ENCODE results near the gene CFAP299.

DNA sequence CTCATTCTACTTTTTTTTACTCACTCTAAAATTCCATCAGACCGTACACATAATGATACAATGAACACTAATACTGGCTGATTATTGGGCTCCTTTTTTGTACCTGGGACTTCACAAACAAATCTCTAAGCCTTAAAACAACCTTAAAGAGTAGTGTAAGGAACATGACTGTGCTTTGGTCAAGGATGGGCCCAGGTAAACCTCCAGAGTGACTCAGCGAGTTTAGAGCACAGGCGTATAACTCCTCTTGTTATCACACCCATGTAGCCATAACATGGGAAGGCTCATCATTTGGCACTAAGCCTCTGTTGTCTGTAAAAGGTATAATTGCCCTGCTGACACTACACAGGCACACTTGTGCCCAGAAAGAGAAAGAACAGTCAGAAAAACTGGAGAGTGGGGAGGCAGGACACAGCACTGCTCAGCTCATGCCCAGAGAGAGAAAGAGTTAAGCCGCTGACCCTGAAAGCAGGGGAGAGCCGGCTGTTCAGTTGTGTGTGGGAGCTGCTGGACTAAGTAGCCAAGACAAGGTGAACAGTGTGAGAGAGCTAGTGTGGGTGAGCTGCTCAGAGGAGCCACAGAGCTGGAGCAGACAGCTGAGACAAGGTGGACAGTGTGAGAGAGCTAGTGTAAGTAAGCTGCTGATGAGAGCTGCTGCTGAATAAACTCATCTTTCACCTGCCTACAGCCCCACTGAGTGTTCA is 375.4 kb downstream of the CFAP299 start:
- TF ChIP-seq CTCF (conservative IDR thresholded peaks at IDR 0.05; ENCODE audit: low read length), result no peak
- no peak for TF ChIP-seq EZH2phosphoT487 (IDR thresholded peaks at IDR 0.05; ENCODE audit: borderline replicate concordance)

Measured in Loucy (cell line).